Endothelial cell of umbilical vein (primary cell): ENCODE measurements around the gene RAB17. TPM values are rescaled to one million over a fixed set of nuclear protein-coding genes. Genes with fewer than 3 reads are reported as not detected.

ENCODE experiments used
- BruUV-seq: library from RNA; stranded (reverse); fragments of 400-500 nt; replicated peaks from 2 replicates; lab custom pipeline; 2021; lab: Mats Ljungman, UMichigan
- CTCF ChIA-PET: fragments of 300-600, 350-600 bp; sonication (Branson Sonifier 250); formaldehyde crosslinking; loops from one replicate; lab custom pipeline; 2021; ENCODE audit warnings: antibody characterized with exemption, inconsistent platforms; lab: Charles Lee
- POLR2A ChIA-PET: fragments of 300-600, 350-600 bp; sonication (Branson Sonifier 250); formaldehyde crosslinking; loops from one replicate; lab custom pipeline; 2021; ENCODE audit warnings: antibody characterized with exemption, inconsistent platforms; lab: Charles Lee
- DNase-seq: peaks from one replicate; pipeline ENCODE4 v3.0.0-alpha.2; 2011; ENCODE audit warnings: low read depth, low spot score
- FAIRE-seq: peaks from 2 replicates; lab custom pipeline; 2011; peaks lifted over from hg19 to GRCh38; lab: Jason Lieb, UNC
- H2AFZ ChIP-seq: 2 replicates; pipeline ENCODE4 v1.6.0; 2012; ENCODE audit warnings: low read depth, low read length, control low read depth, inconsistent platforms
- H3K27ac ChIP-seq: 2 replicates; pipeline ENCODE4 v1.5.1; 2011; ENCODE audit warnings: low read depth, mild to moderate bottlenecking, control low read depth, low read length, moderate library complexity; ENCODE audit not compliant: insufficient read depth
- H3K27me3 ChIP-seq, 2 experiments: 2 replicates each; pipeline versions ENCODE4 v1.6.0 to v1.6.1; 2011; ENCODE audit warnings: low read length in 2 of 2, mixed read lengths in 1 of 2; ENCODE audit not compliant: control insufficient read depth in 2 of 2, insufficient read depth in 2 of 2
- H3K36me3 ChIP-seq, 2 experiments: 2 replicates in 1 of 2; 3 replicates in 1 of 2; pipeline ENCODE4 v1.5.1; 2011; ENCODE audit warnings: low read length in 2 of 2, mild to moderate bottlenecking in 1 of 2, moderate library complexity in 1 of 2; ENCODE audit not compliant: control insufficient read depth in 2 of 2, insufficient read depth in 2 of 2; ENCODE audit errors: extremely low read depth in 1 of 2
- H3K4me1 ChIP-seq: 3 replicates; pipeline ENCODE4 v1.5.1; 2011; ENCODE audit warnings: mild to moderate bottlenecking, low read length; ENCODE audit not compliant: control insufficient read depth, insufficient read depth; ENCODE audit errors: extremely low read depth
- H3K4me2 ChIP-seq: 2 replicates; pipeline ENCODE4 v1.6.1; 2011; ENCODE audit warnings: low read length, control low read depth, mixed read lengths; ENCODE audit not compliant: insufficient read depth
- H3K4me3 ChIP-seq, 3 experiments: fragments of 200-600 bp in 1 of 3; sonication (generic), shearing (Covaris generic) in 1 of 3; replicated peaks in 1 of 3; 2 replicates each; pipeline ENCODE4 v1.5.1; 2011 to 2016; ENCODE audit warnings: control low read depth in 3 of 3, low read length in 3 of 3, mild to moderate bottlenecking in 2 of 3, inconsistent platforms in 1 of 3, low read depth in 1 of 3, moderate library complexity in 1 of 3; ENCODE audit not compliant: insufficient read depth in 1 of 3
- H3K79me2 ChIP-seq: 2 replicates; pipeline ENCODE4 v1.6.0; 2012; ENCODE audit warnings: low read length, inconsistent platforms; ENCODE audit not compliant: control insufficient read depth, insufficient read depth
- H3K9ac ChIP-seq: replicated peaks from 2 replicates; pipeline ENCODE3; 2011; ENCODE audit warnings: low read length, control low read depth; ENCODE audit not compliant: insufficient read depth; ENCODE audit errors: extremely low read depth
- H3K9me1 ChIP-seq: replicated peaks from 3 replicates; pipeline ENCODE4 v1.6.0; 2011; ENCODE audit warnings: mild to moderate bottlenecking, low read length; ENCODE audit not compliant: control insufficient read depth, insufficient read depth; ENCODE audit errors: extremely low read depth
- H3K9me3 ChIP-seq: replicated peaks from 2 replicates; pipeline ENCODE4 v1.5.1; 2012; ENCODE audit warnings: low read length, inconsistent platforms; ENCODE audit not compliant: control insufficient read depth, insufficient read depth
- H4K20me1 ChIP-seq: replicated peaks from 2 replicates; pipeline ENCODE3; 2011; ENCODE audit warnings: mild to moderate bottlenecking, low read length; ENCODE audit not compliant: control insufficient read depth, insufficient read depth; ENCODE audit errors: extremely low read depth
- EZH2 ChIP-seq: IDR thresholded peaks from 2 replicates; pipeline ENCODE4 v1.6.1; 2012; ENCODE audit warnings: borderline replicate concordance, low read depth, mild to moderate bottlenecking, moderate library complexity, low read length, inconsistent platforms; ENCODE audit not compliant: severe bottlenecking
- FOS ChIP-seq: IDR thresholded peaks from 2 replicates; pipeline ENCODE4 v1.6.1; 2011; ENCODE audit warnings: mild to moderate bottlenecking, low read length, moderate library complexity, borderline replicate concordance; ENCODE audit not compliant: insufficient read depth
- GATA2 ChIP-seq: IDR thresholded peaks from 2 replicates; pipeline ENCODE4 v1.7.0; 2011; ENCODE audit warnings: low read depth, mild to moderate bottlenecking, moderate library complexity, mixed read lengths, low read length; ENCODE audit not compliant: insufficient read length, insufficient read depth
- JUN ChIP-seq: IDR thresholded peaks from 2 replicates; pipeline ENCODE4 v1.6.1; 2011; ENCODE audit warnings: borderline replicate concordance, low read depth; ENCODE audit not compliant: insufficient read length, insufficient read depth
- MYC ChIP-seq: IDR thresholded peaks from one replicate; pipeline ENCODE4 v1.6.1; 2011; ENCODE audit warnings: mild to moderate bottlenecking, low read depth, low read length
- POLR2A ChIP-seq: IDR thresholded peaks from 2 replicates; pipeline ENCODE4 v1.6.1; 2012; ENCODE audit warnings: low read depth, mild to moderate bottlenecking, control low read depth, low read length
- POLR2AphosphoS5 ChIP-seq: IDR thresholded peaks from 2 replicates; pipeline ENCODE4 v1.6.1; 2012; ENCODE audit warnings: low read depth, mild to moderate bottlenecking, control low read depth, low read length, moderate library complexity; ENCODE audit not compliant: insufficient read depth
- dilution Hi-C: fragments of 300-500 bp; cut with MboI; formaldehyde crosslinking; loops from one replicate; pipeline ENCODE4 v1.15.0; 2019; ENCODE audit warnings: low sequenced_read_pairs; ENCODE audit not compliant: extremely low pct_ligation_motif_present
- intact Hi-C: fragments of 100-400 bp; cut with micrococcal nuclease; formaldehyde crosslinking; loops from one replicate; pipeline ENCODE4 v1.10.0; 2022
- polyA plus RNA-seq, 4 experiments: library from polyadenylated mRNA; depleted of rRNA in 3 of 4; stranded (reverse) in 3 of 4; unstranded in 1 of 4; fragments of >200 nt; gene quantifications; 2 replicates each; pipeline versions ENCODE4 v1.2.1 to v1.2.3, GENCODE V29; 2011 to 2012; ENCODE audit warnings: missing spikeins in 1 of 4
- total RNA-seq: library from RNA; stranded (reverse); gene quantifications from 2 replicates; pipeline ENCODE4 v1.2.3, GENCODE V29; 2021
- TF ChIP-seq, protein P1 (sequence below), 2 donors: IDR thresholded peaks; 1 replicate in 1 of 2; 2 replicates in 1 of 2; pipeline ENCODE4 v1.5.1; 2011; ENCODE audit warnings: low read length in 2 of 2, mild to moderate bottlenecking in 2 of 2, moderate library complexity in 2 of 2, control low read depth in 1 of 2, inconsistent platforms in 1 of 2, low read depth in 1 of 2; ENCODE audit not compliant: insufficient read depth in 1 of 2; ENCODE audit errors: extremely low read depth in 1 of 2
- TF ChIP-seq, protein P2 (sequence below): IDR thresholded peaks from 2 replicates; pipeline ENCODE4 v1.6.1; 2011; ENCODE audit not compliant: insufficient read depth, insufficient read length

The RAB17 gene
- total and polyA plus RNA-seq, 2 donors (not counting 3 experiments of a cell fraction or from before 2014, with no cell fraction given): 0.41 to 0.77 TPM

DNA sequence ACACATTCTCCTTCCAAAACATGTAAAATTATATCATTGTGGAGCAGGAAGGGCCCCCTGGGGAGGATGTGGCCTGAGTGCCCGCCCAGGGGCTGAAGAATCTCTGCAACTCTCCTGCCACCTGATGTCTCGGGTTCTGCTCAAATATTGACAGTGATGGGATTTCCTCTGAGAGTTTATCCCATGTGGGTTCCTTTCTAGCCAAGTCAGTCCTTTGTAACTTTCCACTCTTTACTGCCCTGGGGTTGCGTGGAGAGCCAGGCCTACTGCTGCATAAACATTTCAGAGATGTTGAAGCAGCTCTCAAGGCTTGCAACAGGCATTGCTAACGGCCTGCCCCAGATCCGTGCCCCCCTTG lies 4.0 kb upstream of the RAB17 start:
- CTCF ChIA-PET: no interaction called here
- Histone ChIP-seq H3K79me2 (no peaks in the 10 kb centered on the region), H3K36me3 (no peaks in the 10 kb centered on the region), H4K20me1 (no peaks in the 10 kb centered on the region), H3K4me2 (no peak overlapping the region), H3K9me1 (no peaks in the 10 kb centered on the region), H3K27ac (no peak overlapping the region), H3K27me3 (peaks cover 0 to 2% of the 10 kb centered on the region in 2 experiments), H2AFZ (no peak overlapping the region), H3K9me3 (no peaks in the 10 kb centered on the region), H3K4me3 (no peak overlapping the region), H3K9ac (no peak overlapping the region), H3K4me1 (no peaks in the 10 kb centered on the region)
- DNase-seq (peak; percentile 25), FAIRE-seq (no peak)
- TF ChIP-seq, protein P1, sequence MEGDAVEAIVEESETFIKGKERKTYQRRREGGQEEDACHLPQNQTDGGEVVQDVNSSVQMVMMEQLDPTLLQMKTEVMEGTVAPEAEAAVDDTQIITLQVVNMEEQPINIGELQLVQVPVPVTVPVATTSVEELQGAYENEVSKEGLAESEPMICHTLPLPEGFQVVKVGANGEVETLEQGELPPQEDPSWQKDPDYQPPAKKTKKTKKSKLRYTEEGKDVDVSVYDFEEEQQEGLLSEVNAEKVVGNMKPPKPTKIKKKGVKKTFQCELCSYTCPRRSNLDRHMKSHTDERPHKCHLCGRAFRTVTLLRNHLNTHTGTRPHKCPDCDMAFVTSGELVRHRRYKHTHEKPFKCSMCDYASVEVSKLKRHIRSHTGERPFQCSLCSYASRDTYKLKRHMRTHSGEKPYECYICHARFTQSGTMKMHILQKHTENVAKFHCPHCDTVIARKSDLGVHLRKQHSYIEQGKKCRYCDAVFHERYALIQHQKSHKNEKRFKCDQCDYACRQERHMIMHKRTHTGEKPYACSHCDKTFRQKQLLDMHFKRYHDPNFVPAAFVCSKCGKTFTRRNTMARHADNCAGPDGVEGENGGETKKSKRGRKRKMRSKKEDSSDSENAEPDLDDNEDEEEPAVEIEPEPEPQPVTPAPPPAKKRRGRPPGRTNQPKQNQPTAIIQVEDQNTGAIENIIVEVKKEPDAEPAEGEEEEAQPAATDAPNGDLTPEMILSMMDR (IDR thresholded peaks at IDR 0.05; ENCODE audit: extremely low read depth in 1 of 2, insufficient read depth in 1 of 2, low read depth in 1 of 2, low read length in 2 of 2): no peak
- no peak for TF ChIP-seq POLR2A
- TF ChIP-seq, protein P2, sequence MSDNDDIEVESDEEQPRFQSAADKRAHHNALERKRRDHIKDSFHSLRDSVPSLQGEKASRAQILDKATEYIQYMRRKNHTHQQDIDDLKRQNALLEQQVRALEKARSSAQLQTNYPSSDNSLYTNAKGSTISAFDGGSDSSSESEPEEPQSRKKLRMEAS: no peak
- no peak for TF ChIP-seq JUN
- no peak for TF ChIP-seq POLR2AphosphoS5
- no peak for TF ChIP-seq GATA2
- TF ChIP-seq FOS: no peak
- TF ChIP-seq MYC: no peak
- TF ChIP-seq EZH2: no peak
- intact Hi-C loops (no loop called here), dilution Hi-C loops (no loop called here)
- no TSS peak for BruUV-seq
- POLR2A ChIA-PET: no interaction called here
